IMR-90 (cell line): ENCODE results near the gene MDFI. TPM values are rescaled to one million over a fixed set of nuclear protein-coding genes. Genes with fewer than 3 reads are reported as not detected.

Experiments
- ATAC-seq: fragments of 200-7000 bp; cut with Tn5 transposase; 2 replicates; pipeline ENCODE4 v1.9.1; 2020; ENCODE audit warnings: low read depth, mild to moderate bottlenecking, moderate library complexity
- BruUV-seq: library from RNA; stranded (reverse); fragments of 400-500 nt; replicated peaks from 2 replicates; lab custom pipeline; 2021; lab: Mats Ljungman, UMichigan
- CTCF ChIA-PET: fragments of 300-600 bp; formaldehyde crosslinking; extraction: SDS; loops from one replicate; lab custom pipeline; 2021; ENCODE audit warnings: antibody characterized with exemption; lab: Yijun Ruan, JAX
- POLR2A ChIA-PET: fragments of 300-600 bp; sonication (Branson Sonifier 250); formaldehyde crosslinking; loops from one replicate; lab custom pipeline; 2022; ENCODE audit warnings: antibody characterized with exemption; ENCODE audit not compliant: unreplicated experiment; lab: Charles Lee
- DNase-seq: peaks from one replicate; pipeline ENCODE4 v3.0.0; 2013
- H2AFZ ChIP-seq: replicated peaks from 2 replicates; pipeline ENCODE3; 2013; ENCODE audit warnings: low read length, mild to moderate bottlenecking; ENCODE audit not compliant: poor library complexity
- H2AK5ac ChIP-seq: 2 replicates; pipeline ENCODE4 v1.6.1; 2013; ENCODE audit warnings: low read depth, low read length, inconsistent platforms
- H2AK9ac ChIP-seq: replicated peaks from 2 replicates; pipeline ENCODE3; 2013; ENCODE audit warnings: mild to moderate bottlenecking, low read depth, low read length, moderate library complexity; ENCODE audit not compliant: poor library complexity
- H2BK120ac ChIP-seq: 2 replicates; pipeline ENCODE4 v1.6.1; 2013; ENCODE audit warnings: low read depth, low read length, inconsistent platforms
- H2BK15ac ChIP-seq: 3 replicates; pipeline ENCODE4 v1.6.1; 2013; ENCODE audit warnings: low read depth, low read length, inconsistent platforms
- H2BK20ac ChIP-seq: 2 replicates; pipeline ENCODE4 v1.6.1; 2013; ENCODE audit warnings: low read depth, mild to moderate bottlenecking, inconsistent platforms, low read length, moderate library complexity
- H2BK5ac ChIP-seq: 2 replicates; pipeline ENCODE4 v1.6.1; 2013; ENCODE audit warnings: mild to moderate bottlenecking, low read depth, low read length, inconsistent platforms; ENCODE audit not compliant: poor library complexity, severe bottlenecking
- H3K14ac ChIP-seq: replicated peaks from 2 replicates; pipeline ENCODE4 v1.6.1; 2013; ENCODE audit warnings: low read depth, low read length, inconsistent platforms
- H3K18ac ChIP-seq: 2 replicates; pipeline ENCODE4 v1.6.1; 2013; ENCODE audit warnings: low read depth, low read length, control low read depth
- H3K23ac ChIP-seq: 2 replicates; pipeline ENCODE4 v1.6.1; 2013; ENCODE audit warnings: low read depth, low read length, inconsistent platforms
- H3K27ac ChIP-seq: 2 replicates; pipeline ENCODE4 v1.5.1; 2013; ENCODE audit warnings: mild to moderate bottlenecking, control low read depth, low read length; ENCODE audit not compliant: insufficient read depth
- H3K27me3 ChIP-seq: 2 replicates; pipeline ENCODE4 v1.6.1; 2013; ENCODE audit warnings: low read length; ENCODE audit not compliant: control insufficient read depth, insufficient read depth
- H3K36me3 ChIP-seq: 2 replicates; pipeline ENCODE4 v1.6.1; 2013; ENCODE audit warnings: low read length, mixed read lengths; ENCODE audit not compliant: control insufficient read depth, insufficient read depth
- H3K4ac ChIP-seq: 2 replicates; pipeline ENCODE4 v1.6.1; 2013; ENCODE audit warnings: low read depth, low read length, inconsistent platforms
- H3K4me1 ChIP-seq: 2 replicates; pipeline ENCODE4 v1.6.1; 2013; ENCODE audit warnings: low read length, mixed read lengths; ENCODE audit not compliant: control insufficient read depth, insufficient read depth
- H3K4me2 ChIP-seq: 2 replicates; pipeline ENCODE4 v1.6.1; 2013; ENCODE audit warnings: low read depth, mild to moderate bottlenecking, control low read depth, low read length, moderate library complexity
- H3K4me3 ChIP-seq: 2 replicates; pipeline ENCODE4 v1.5.1; 2013; ENCODE audit warnings: low read depth, mild to moderate bottlenecking, control low read depth, low read length, moderate library complexity; ENCODE audit not compliant: insufficient read depth
- H3K56ac ChIP-seq: 2 replicates; pipeline ENCODE4 v1.6.1; 2013; ENCODE audit warnings: low read length, inconsistent platforms; ENCODE audit not compliant: insufficient read depth; ENCODE audit errors: extremely low read depth
- H3K79me1 ChIP-seq, 2 experiments: 2 replicates each; pipeline ENCODE4 v1.6.1; 2013; ENCODE audit warnings: low read length in 2 of 2, inconsistent platforms in 1 of 2, low read depth in 1 of 2
- H3K9ac ChIP-seq: 2 replicates; pipeline ENCODE4 v1.6.1; 2013; ENCODE audit warnings: low read depth, low read length, control low read depth
- H3K9me1 ChIP-seq: 2 replicates; pipeline ENCODE4 v1.6.1; 2013; ENCODE audit warnings: low read length, inconsistent platforms; ENCODE audit not compliant: insufficient read depth
- H3K9me3 ChIP-seq: 2 replicates; pipeline ENCODE4 v1.6.1; 2013; ENCODE audit warnings: low read length; ENCODE audit not compliant: control insufficient read depth, insufficient read depth
- H4K20me1 ChIP-seq: 2 replicates; pipeline ENCODE4 v1.6.1; 2013; ENCODE audit warnings: low read length, inconsistent platforms; ENCODE audit not compliant: insufficient read depth
- H4K5ac ChIP-seq: 2 replicates; pipeline ENCODE4 v1.6.1; 2013; ENCODE audit warnings: mild to moderate bottlenecking, low read depth, low read length, control low read depth
- H4K8ac ChIP-seq, 2 experiments: 2 replicates each; pipeline ENCODE4 v1.6.1; 2013; ENCODE audit warnings: low read depth in 2 of 2, low read length in 2 of 2, control low read depth in 1 of 2, inconsistent platforms in 1 of 2
- H4K91ac ChIP-seq: 2 replicates; pipeline ENCODE4 v1.6.1; 2013; ENCODE audit warnings: low read depth, low read length, inconsistent platforms; ENCODE audit not compliant: insufficient read depth
- BHLHE40 ChIP-seq: fragments of 150-350 bp; IDR thresholded peaks from 2 replicates; pipeline ENCODE4 v1.6.1; 2016; ENCODE audit warnings: mild to moderate bottlenecking, low read depth, low read length
- CEBPB ChIP-seq: IDR thresholded peaks from 2 replicates; pipeline ENCODE4 v1.6.1; 2012; ENCODE audit warnings: low read depth, low read length, improper control_type of control experiment
- CHD1 ChIP-seq: IDR thresholded peaks from 2 replicates; pipeline ENCODE4 v1.6.1; 2012; ENCODE audit warnings: low read depth, low read length, improper control_type of control experiment
- FOS ChIP-seq: fragments of 150-350 bp; IDR thresholded peaks from 2 replicates; pipeline ENCODE4 v1.6.1; 2016; ENCODE audit warnings: low read depth, low read length
- MAFK ChIP-seq: IDR thresholded peaks from 2 replicates; pipeline ENCODE4 v1.6.1; 2012; ENCODE audit warnings: low read depth, low read length, improper control_type of control experiment
- MAZ ChIP-seq: IDR thresholded peaks from 2 replicates; pipeline ENCODE4 v1.6.1; 2012; ENCODE audit warnings: low read depth, mild to moderate bottlenecking, low read length, improper control_type of control experiment, moderate library complexity, borderline replicate concordance
- MXI1 ChIP-seq: IDR thresholded peaks from 2 replicates; pipeline ENCODE4 v1.6.1; 2012; ENCODE audit warnings: low read depth, mild to moderate bottlenecking, low read length, moderate library complexity, borderline replicate concordance
- NFE2L2 ChIP-seq: fragments of 150-350 bp; IDR thresholded peaks from 2 replicates; pipeline ENCODE4 v1.6.1; 2016; ENCODE audit warnings: low read depth, mild to moderate bottlenecking, low read length
- POLR2A ChIP-seq: IDR thresholded peaks from 2 replicates; pipeline ENCODE4 v1.6.1; 2012; ENCODE audit warnings: mild to moderate bottlenecking, low read depth, low read length
- RAD21 ChIP-seq: IDR thresholded peaks from 2 replicates; pipeline ENCODE4 v1.6.1; 2012; ENCODE audit warnings: low read length, improper control_type of control experiment
- RCOR1 ChIP-seq: IDR thresholded peaks from 2 replicates; pipeline ENCODE4 v1.6.1; 2012; ENCODE audit warnings: mild to moderate bottlenecking, low read length, improper control_type of control experiment; ENCODE audit not compliant: insufficient replicate concordance
- RFX5 ChIP-seq: IDR thresholded peaks from 2 replicates; pipeline ENCODE4 v1.8.0; 2012; ENCODE audit warnings: low read depth, mild to moderate bottlenecking, low read length, moderate library complexity
- SMC3 ChIP-seq: fragments of 150-350 bp; IDR thresholded peaks from 2 replicates; pipeline ENCODE4 v1.6.1; 2016; ENCODE audit warnings: low read depth, mild to moderate bottlenecking, antibody characterized with exemption, low read length, moderate library complexity
- WGBS, 2 experiments: methylation state at CpG; one replicate each; pipeline versions ENCODE4 v1.1.5 to v1.1.7; 2013; ENCODE audit warnings: missing lambda C conversion rate in 2 of 2; ENCODE audit not compliant: insufficient read length in 1 of 2; ENCODE audit errors: extremely low coverage in 2 of 2; 5-methylcytosine and 5-hydroxymethylcytosine counted together
- dilution Hi-C: fragments of 300-500 bp; cut with HindIII; formaldehyde crosslinking; loops from one replicate; pipeline ENCODE4 v1.14.3; 2018; ENCODE audit warnings: low sequenced_read_pairs; ENCODE audit not compliant: unreplicated experiment
- in situ Hi-C: fragments of 300-500 bp; cut with MboI; formaldehyde crosslinking; loops from 3 replicates; pipeline ENCODE4 v1.14.3; 2019; ENCODE audit warnings: low sequenced_read_pairs, inconsistent platforms, mixed read lengths
- intact Hi-C: fragments of 100-400 bp; cut with micrococcal nuclease; formaldehyde crosslinking; loops from 2 replicates; pipeline ENCODE4 v1.10.0; 2022
- polyA plus RNA-seq, 3 experiments: library from polyadenylated mRNA; depleted of rRNA; stranded (reverse); fragments of >200 nt; gene quantifications; 2 replicates each; pipeline ENCODE4 v1.2.3, GENCODE V29; 2012; ENCODE audit warnings: low replicate concordance in 1 of 3
- total RNA-seq: library from RNA; depleted of rRNA; stranded (reverse); fragments of >200 nt; gene quantifications from 2 replicates; pipeline ENCODE4 v1.2.3, GENCODE V29; 2012
- TF ChIP-seq, protein P1 (sequence below): fragments of 150-350 bp; IDR thresholded peaks from 2 replicates; pipeline ENCODE4 v1.6.1; 2017; ENCODE audit warnings: mild to moderate bottlenecking, antibody characterized with exemption, low read length, low read depth
- TF ChIP-seq, protein P2 (sequence below): conservative IDR thresholded peaks from 2 replicates; pipeline ENCODE4 v1.5.1; 2012; ENCODE audit warnings: mild to moderate bottlenecking, low read depth, low read length, improper control_type of control experiment
- TF ChIP-seq, protein P3 (sequence below): fragments of 150-350 bp; IDR thresholded peaks from 2 replicates; pipeline ENCODE4 v1.6.1; 2016; ENCODE audit warnings: low read depth, mild to moderate bottlenecking, low read length, moderate library complexity, borderline replicate concordance

The MDFI gene
- total and polyA plus RNA-seq, 2 of the 4 experiments (the other 2 are of a cell fraction) = 0.18 to 0.29 TPM

DNA sequence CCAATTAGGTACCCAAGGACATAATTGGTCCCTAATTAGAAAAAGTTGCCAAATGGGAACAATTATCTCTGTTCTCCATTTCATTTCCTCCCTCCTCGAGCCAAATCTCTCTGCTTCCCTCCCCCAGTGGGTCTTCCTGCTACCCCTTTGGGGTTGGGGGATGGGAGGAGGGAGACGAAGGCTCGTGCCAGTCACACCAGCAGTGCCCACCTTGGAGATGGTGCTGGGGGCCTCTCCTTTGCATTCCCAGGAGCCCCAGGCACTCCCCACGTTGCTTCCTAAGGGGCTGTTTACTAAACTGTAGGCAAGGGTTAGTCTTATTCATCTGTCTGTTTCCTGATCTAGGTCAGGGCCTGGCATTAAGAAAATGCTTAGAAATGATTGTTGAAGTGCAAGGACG is 33.1 kb downstream of the MDFI start:
- in situ Hi-C loops (no loop called here), dilution Hi-C loops (no loop called here), intact Hi-C loops (no loop called here)
- H3K9me3 ChIP-seq = peaks cover 2% of the 10 kb centered on the region; the same call in 1 of the 2 replicates
- H3K9me1 ChIP-seq = no peaks in the 10 kb centered on the region
- H3K9ac ChIP-seq = no peak overlapping the region
- BruUV-seq = no TSS peak
- H3K56ac ChIP-seq = no peak overlapping the region
- no peak overlapping the region for H3K4me3 ChIP-seq
- H2BK15ac ChIP-seq = no peak overlapping the region
- no peaks in the 10 kb centered on the region for H3K4me1 ChIP-seq
- no peaks in the 10 kb centered on the region for H4K20me1 ChIP-seq
- H3K79me1 ChIP-seq = no peaks in the 10 kb centered on the region
- H2AK9ac ChIP-seq = no peak overlapping the region
- H3K27me3 ChIP-seq = peaks cover 31% of the 10 kb centered on the region
- H4K91ac ChIP-seq = no peak overlapping the region
- no peaks in the 10 kb centered on the region for H3K36me3 ChIP-seq
- H3K18ac ChIP-seq = no peak overlapping the region
- no peak for DNase-seq
- no CpG with 5 or more reads among the region's 5 CpGs for WGBS, 2 experiments
- no peak overlapping the region for H4K8ac ChIP-seq
- no peak overlapping the region for H2BK20ac ChIP-seq
- no peak overlapping the region for H2BK120ac ChIP-seq
- CTCF ChIA-PET = no interaction called here
- H4K5ac ChIP-seq = no peak overlapping the region
- TF ChIP-seq MAZ (no peak), FOS (no peak), MXI1 (no peak), MAFK (no peak), POLR2A (no peak), RFX5 (no peak), RAD21 (no peak), BHLHE40 (no peak), SMC3 (no peak), NFE2L2 (no peak), RCOR1 (no peak), CEBPB (no peak), CHD1 (no peak)
- TF ChIP-seq, protein P1, sequence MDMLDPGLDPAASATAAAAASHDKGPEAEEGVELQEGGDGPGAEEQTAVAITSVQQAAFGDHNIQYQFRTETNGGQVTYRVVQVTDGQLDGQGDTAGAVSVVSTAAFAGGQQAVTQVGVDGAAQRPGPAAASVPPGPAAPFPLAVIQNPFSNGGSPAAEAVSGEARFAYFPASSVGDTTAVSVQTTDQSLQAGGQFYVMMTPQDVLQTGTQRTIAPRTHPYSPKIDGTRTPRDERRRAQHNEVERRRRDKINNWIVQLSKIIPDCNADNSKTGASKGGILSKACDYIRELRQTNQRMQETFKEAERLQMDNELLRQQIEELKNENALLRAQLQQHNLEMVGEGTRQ = no peak
- TF ChIP-seq, protein P2, sequence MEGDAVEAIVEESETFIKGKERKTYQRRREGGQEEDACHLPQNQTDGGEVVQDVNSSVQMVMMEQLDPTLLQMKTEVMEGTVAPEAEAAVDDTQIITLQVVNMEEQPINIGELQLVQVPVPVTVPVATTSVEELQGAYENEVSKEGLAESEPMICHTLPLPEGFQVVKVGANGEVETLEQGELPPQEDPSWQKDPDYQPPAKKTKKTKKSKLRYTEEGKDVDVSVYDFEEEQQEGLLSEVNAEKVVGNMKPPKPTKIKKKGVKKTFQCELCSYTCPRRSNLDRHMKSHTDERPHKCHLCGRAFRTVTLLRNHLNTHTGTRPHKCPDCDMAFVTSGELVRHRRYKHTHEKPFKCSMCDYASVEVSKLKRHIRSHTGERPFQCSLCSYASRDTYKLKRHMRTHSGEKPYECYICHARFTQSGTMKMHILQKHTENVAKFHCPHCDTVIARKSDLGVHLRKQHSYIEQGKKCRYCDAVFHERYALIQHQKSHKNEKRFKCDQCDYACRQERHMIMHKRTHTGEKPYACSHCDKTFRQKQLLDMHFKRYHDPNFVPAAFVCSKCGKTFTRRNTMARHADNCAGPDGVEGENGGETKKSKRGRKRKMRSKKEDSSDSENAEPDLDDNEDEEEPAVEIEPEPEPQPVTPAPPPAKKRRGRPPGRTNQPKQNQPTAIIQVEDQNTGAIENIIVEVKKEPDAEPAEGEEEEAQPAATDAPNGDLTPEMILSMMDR = no peak
- TF ChIP-seq, protein P3, sequence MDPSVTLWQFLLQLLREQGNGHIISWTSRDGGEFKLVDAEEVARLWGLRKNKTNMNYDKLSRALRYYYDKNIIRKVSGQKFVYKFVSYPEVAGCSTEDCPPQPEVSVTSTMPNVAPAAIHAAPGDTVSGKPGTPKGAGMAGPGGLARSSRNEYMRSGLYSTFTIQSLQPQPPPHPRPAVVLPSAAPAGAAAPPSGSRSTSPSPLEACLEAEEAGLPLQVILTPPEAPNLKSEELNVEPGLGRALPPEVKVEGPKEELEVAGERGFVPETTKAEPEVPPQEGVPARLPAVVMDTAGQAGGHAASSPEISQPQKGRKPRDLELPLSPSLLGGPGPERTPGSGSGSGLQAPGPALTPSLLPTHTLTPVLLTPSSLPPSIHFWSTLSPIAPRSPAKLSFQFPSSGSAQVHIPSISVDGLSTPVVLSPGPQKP = no peak
- no peak overlapping the region for H2AK5ac ChIP-seq
- H3K4ac ChIP-seq = no peak overlapping the region
- H3K14ac ChIP-seq = no peak overlapping the region
- no peak overlapping the region for H3K27ac ChIP-seq
- H3K4me2 ChIP-seq = no peak overlapping the region
- no peak overlapping the region for H2AFZ ChIP-seq
- POLR2A ChIA-PET = no interaction called here
- no peak for ATAC-seq
- no peak overlapping the region for H3K23ac ChIP-seq
- H2BK5ac ChIP-seq = no peak overlapping the region
